Right lobe of liver (tissue), 4 donors: ENCODE results near the gene MFSD12.

Source experiments
- CTCF ChIP-seq, 4 donors: fragments of 200-600 bp in 3 of 4; fragments of 450-650 bp in 1 of 4; IDR thresholded peaks; one replicate each; pipeline versions ENCODE4 v1.5.1 to v1.8.0; 2016 to 2022; ENCODE audit warnings: antibody characterized with exemption in 4 of 4, mild to moderate bottlenecking in 2 of 4
- POLR2A ChIP-seq: fragments of 450-650 bp; IDR thresholded peaks from one replicate; pipeline ENCODE4 v1.6.1; 2017; ENCODE audit warnings: antibody characterized with exemption, mild to moderate bottlenecking
- donor health status: DM: no; HTN: no; CAD: no.
- donor health status: DM: no; HTN: no; CAD: no.
- donor health status: DM: no; HTN: yes; CAD: no.

GRCh38 chr19:3533033-3533432 is 24.4 kb downstream of the MFSD12 start:
- TF ChIP-seq CTCF (IDR thresholded peaks at IDR 0.05), result no peak
- TF ChIP-seq POLR2A, result no peak
